Measurements from ENCODE around the gene B4GALT4.
"Not testable (repeated sequence)": the region's sequence is repeated elsewhere in the genome, so short reads cannot be mapped to it uniquely, and the experiment has no call there.

The B4GALT4 gene, protein sequence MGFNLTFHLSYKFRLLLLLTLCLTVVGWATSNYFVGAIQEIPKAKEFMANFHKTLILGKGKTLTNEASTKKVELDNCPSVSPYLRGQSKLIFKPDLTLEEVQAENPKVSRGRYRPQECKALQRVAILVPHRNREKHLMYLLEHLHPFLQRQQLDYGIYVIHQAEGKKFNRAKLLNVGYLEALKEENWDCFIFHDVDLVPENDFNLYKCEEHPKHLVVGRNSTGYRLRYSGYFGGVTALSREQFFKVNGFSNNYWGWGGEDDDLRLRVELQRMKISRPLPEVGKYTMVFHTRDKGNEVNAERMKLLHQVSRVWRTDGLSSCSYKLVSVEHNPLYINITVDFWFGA

DNA sequence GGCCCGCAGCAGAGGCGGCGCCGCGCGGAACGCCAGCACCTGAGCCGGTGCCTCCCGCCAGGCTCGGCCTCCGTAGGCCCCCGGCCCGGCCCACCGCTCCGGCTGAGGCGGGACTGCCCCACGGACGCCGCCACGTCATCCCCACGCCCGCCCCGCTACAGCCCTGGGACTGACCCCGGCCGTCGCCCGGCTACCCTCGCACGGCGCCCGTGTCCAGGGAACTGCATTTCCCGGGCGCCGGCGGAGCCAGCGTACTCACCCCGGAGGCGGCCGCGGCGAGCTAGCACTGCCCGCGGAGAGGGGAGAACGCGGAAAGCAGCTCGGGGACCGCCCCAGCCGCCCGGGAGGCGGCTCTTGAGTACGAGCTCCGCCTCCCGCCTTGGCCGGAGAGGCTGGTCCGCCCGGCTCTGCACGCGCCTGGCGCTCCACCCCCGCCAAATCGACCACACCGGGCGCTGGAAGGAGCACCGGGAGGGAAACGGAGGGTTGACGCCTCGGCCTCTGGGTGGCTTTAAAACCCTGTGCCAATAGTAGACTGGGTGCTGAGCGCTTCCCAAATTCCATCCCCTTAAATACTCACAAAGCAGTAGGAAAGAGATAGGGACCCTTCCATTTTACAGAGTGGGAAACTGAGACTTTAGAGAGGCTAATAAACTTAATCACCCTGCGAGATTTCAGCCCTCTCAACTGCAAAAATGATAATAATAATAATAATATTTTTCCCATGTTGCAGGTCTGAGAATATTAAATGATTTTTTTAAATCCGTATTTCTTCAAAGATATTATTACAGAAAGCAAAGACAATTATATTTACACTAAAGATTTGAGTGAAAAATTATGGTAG is at the start of gene B4GALT4:
Gene B4GALT4, minus strand, starts transcription at position 288 of the 844 bp plus-strand sequence. CDS start 10,779 bp downstream, outside the sequence.
- H3K4me3 Mint-ChIP-seq = peak within 1 kb of the TSS; percentile 78
- CTCF ChIA-PET = interaction anchor here (0.6 to 2.5 kb wide), 40 partner anchors 8 to 440 kb away, joined by 3 to 69 read pairs (median 3); partner anchors contain the start of genes IGSF11, TEX55, TMEM39A and UPK1B
- no peaks in the 10 kb centered on the region for H3K27me3 Mint-ChIP-seq
- no peaks in the 10 kb centered on the region for H3K9me3 Mint-ChIP-seq
- peaks cover 17% of the 10 kb centered on the region for H3K36me3 Mint-ChIP-seq
- DNase-seq = peak; percentile 83
- peaks cover 46% of the 10 kb centered on the region for H3K4me1 Mint-ChIP-seq
- H3K27ac Mint-ChIP-seq = peak within 1 kb of the TSS; percentile 88

GRCh38 chr3:119289404-119289770 is 48.7 kb upstream of the B4GALT4 start:
- Mint-ChIP-seq H3K9me3 (peaks cover 28% of the 10 kb centered on the region), H3K27me3 (peaks cover 50% of the 10 kb centered on the region), H3K36me3 (peaks cover 11% of the 10 kb centered on the region), H3K4me1 (peaks cover 23% of the 10 kb centered on the region), H3K27ac (no peak overlapping the region), H3K4me3 (no peak overlapping the region)
- no peak for DNase-seq
- CTCF ChIA-PET = no interaction called here

DNA sequence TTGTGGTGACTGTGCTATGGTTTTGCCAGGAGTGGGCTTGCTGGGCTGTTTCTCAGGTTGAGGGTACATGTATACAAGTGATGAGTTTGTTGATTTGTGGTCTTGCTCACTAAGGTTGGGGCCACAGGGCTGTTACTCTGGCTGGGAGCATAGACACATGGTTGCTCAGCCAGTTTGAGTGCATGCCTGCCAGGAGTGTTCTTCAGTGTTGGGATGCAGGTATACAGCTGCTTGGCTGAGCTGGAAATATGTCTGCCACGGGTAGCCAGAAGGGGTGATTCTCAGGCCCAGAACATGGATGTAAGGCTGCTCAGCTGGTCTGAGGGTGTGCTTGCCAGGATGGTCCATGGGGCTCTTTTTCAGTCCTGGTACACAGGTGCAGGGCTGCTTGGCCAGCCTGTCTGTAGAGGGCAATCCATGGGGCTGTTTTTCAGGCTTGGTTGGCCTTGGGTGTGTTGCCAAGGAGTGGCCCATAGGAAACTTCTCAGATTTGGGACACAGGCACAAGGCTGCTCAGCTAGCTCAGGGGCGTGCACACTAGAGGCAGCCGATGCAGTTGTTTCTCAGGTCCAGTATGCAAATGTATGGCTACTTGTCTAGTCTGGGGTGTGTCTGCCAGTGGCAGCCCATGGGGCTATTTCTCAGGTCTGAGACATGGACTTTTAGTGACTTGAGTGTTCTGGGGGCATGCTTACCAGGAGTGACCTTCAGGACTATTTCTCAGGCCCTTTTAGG is 48.2 kb upstream of the B4GALT4 start:
- Mint-ChIP-seq H3K36me3 (peaks cover 11% of the 10 kb centered on the region), H3K9me3 (peaks cover 31% of the 10 kb centered on the region), H3K4me1 (peaks cover 20% of the 10 kb centered on the region), H3K27me3 (peaks cover 46% of the 10 kb centered on the region), H3K4me3 (no peak overlapping the region), H3K27ac (no peak overlapping the region)
- no peak for DNase-seq
- CTCF ChIA-PET = no interaction called here

DNA sequence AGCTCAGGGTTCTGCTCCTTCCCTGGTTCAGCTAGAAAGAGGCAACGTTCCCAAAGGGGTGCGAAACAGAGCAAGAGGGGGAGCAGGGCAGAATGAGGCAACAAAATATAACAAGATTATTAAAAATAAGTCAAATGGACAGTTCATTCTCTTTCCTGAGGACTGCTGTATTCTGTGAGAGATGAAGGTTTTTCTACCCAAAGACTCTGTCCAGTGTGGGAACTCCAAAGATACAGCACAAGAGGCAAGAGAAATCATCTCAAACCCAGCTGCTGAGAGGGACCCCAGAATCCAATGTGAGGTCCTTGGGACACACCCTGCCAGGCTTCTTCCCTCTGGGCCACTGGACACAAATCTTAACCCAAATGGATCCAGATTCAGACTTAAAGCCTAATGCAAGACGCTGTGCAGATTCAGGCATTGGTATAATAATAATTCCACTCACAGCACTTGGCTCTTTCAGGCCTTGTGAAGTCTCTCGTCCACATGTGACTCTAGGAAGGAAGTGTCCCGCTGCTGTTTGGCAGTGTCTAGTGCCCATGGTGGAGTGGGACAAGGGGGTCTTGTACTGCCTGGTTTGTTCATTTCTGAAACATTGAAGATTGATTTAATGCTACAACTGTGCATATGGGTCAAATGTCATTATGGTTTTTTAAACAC is 39.0 kb upstream of the B4GALT4 start:
- peaks cover 24% of the 10 kb centered on the region for H3K9me3 Mint-ChIP-seq
- H3K36me3 Mint-ChIP-seq = peaks cover 8% of the 10 kb centered on the region
- H3K27ac Mint-ChIP-seq = no peak overlapping the region
- H3K4me3 Mint-ChIP-seq = no peak overlapping the region
- DNase-seq = no peak
- CTCF ChIA-PET = interaction anchor here (0.7 kb wide), 1 partner anchor 38 kb away, joined by 3 read pairs; no protein-coding TSS in a partner anchor
- H3K27me3 Mint-ChIP-seq = peaks cover 11% of the 10 kb centered on the region
- H3K4me1 Mint-ChIP-seq = no peaks in the 10 kb centered on the region

- no peak overlapping the region for H3K4me3 Mint-ChIP-seq
- peaks cover 24% of the 10 kb centered on the region for H3K9me3 Mint-ChIP-seq
- no peak for DNase-seq
- H3K4me1 Mint-ChIP-seq = no peaks in the 10 kb centered on the region
- CTCF ChIA-PET = interaction anchor here (0.7 kb wide), 1 partner anchor 38 kb away, joined by 3 read pairs; no protein-coding TSS in a partner anchor
- peaks cover 8% of the 10 kb centered on the region for H3K36me3 Mint-ChIP-seq
- peaks cover 11% of the 10 kb centered on the region for H3K27me3 Mint-ChIP-seq
- no peak overlapping the region for H3K27ac Mint-ChIP-seq
These were observed 38.5 kb upstream of the B4GALT4 start for GRCh38 chr3:119279101-119279554.

DNA sequence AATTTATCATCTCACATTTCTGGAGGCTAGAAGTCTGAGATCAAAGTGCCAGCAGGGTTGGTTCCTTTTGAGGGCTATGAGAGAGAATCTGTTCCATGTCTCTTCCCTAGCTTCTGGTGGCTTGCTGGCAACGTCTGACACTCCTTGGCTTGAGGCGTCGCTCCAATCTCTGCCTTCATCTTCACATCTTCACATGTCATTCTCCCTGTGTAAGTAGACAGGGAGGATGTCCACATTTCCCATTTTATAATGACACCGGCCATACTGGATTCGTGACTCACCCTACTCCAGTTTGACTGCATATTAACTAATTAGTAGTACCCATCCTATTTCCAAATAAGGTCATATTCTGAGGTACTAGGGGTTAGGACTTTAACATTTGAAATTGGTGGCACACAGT is 36.0 kb upstream of the B4GALT4 start:
- peaks cover 6% of the 10 kb centered on the region for H3K27me3 Mint-ChIP-seq
- H3K36me3 Mint-ChIP-seq = peaks cover 2% of the 10 kb centered on the region
- H3K4me3 Mint-ChIP-seq = no peak overlapping the region
- no peak overlapping the region for H3K27ac Mint-ChIP-seq
- DNase-seq = no peak
- CTCF ChIA-PET = interaction anchor here (1.2 to 2.8 kb wide), 2 partner anchors 77 to 283 kb away, joined by 3 to 26 read pairs; partner anchors contain the start of gene CD80
- H3K4me1 Mint-ChIP-seq = no peaks in the 10 kb centered on the region
- H3K9me3 Mint-ChIP-seq = peaks cover 3% of the 10 kb centered on the region

DNA sequence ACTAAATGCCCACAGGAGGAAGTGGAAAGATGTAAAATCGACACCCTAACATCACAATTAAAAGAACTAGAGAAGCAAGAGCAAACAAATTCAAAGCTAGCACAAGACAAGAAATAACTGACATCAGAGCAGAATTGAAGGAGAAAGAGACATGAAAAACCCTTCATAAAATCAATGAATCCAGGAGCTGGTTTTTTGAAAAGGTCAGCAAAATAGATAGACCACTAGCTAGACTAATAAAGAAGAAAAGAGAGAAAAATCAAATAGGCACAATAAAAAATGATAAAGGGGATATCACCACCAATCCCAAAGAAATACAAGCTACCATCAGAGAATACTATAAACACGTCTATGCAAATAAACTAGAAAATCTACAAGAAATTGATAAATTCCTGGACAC is 29.5 kb upstream of the B4GALT4 start:
- peaks cover 25% of the 10 kb centered on the region for H3K27me3 Mint-ChIP-seq
- CTCF ChIA-PET, H3K36me3 Mint-ChIP-seq, H3K27ac Mint-ChIP-seq, H3K4me1 Mint-ChIP-seq, DNase-seq, H3K9me3 Mint-ChIP-seq, H3K4me3 Mint-ChIP-seq: not testable (repeated sequence)

- Mint-ChIP-seq H3K36me3 (no peaks in the 10 kb centered on the region), H3K27me3 (peaks cover 12% of the 10 kb centered on the region), H3K27ac (no peak overlapping the region), H3K4me3 (no peak overlapping the region), H3K4me1 (peaks cover 2% of the 10 kb centered on the region), H3K9me3 (no peaks in the 10 kb centered on the region)
- CTCF ChIA-PET = no interaction called here
- DNase-seq = no peak
These were observed 20.4 kb upstream of the B4GALT4 start for GRCh38 chr3:119261055-119261454.

DNA sequence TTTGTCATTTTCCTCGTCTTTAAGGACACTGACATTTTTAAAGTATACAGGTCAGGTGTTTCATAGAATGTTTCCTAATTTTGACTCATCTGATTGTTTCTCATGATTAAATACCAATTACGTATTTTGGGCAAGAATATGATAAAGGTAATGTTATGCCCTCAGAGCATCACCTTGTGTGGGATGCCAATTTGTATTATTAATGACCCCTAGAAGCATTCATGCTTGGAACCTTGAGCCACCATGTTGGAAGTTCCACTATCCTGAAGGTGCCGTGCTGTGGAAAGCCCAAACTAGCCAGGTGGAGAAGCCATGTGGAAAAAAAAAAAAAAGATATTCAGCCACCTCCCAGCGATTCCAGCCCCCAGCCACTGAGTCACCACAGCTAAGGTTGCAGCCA is 19.1 kb upstream of the B4GALT4 start:
- H3K4me1 Mint-ChIP-seq = peaks cover 2% of the 10 kb centered on the region
- no peak for DNase-seq
- H3K27me3 Mint-ChIP-seq = peaks cover 18% of the 10 kb centered on the region
- H3K36me3 Mint-ChIP-seq = no peaks in the 10 kb centered on the region
- H3K9me3 Mint-ChIP-seq = no peaks in the 10 kb centered on the region
- H3K4me3 Mint-ChIP-seq = no peak overlapping the region
- no peak overlapping the region for H3K27ac Mint-ChIP-seq
- CTCF ChIA-PET = no interaction called here

DNA sequence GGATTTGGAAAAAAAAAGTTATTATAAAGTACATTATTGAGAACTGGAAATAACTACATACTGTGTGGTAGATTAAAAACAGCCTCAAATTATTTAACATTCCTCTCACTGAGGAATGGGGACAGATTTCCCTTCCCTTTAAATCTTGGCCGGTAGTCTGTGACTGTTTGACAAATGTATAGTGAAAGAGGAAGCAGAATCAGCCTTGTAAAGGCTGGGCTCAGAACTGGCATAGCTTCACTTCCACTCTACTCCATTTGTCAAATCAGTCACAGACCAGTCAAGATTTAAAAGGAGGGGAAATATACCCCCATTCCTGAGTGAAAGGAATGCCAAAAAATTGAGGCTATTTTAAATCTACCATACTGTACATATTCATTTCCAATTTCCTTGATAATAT is 18.2 kb upstream of the B4GALT4 start:
- H3K9me3 Mint-ChIP-seq = no peaks in the 10 kb centered on the region
- peaks cover 2% of the 10 kb centered on the region for H3K4me1 Mint-ChIP-seq
- CTCF ChIA-PET = no interaction called here
- no peak overlapping the region for H3K4me3 Mint-ChIP-seq
- H3K27ac Mint-ChIP-seq = no peak overlapping the region
- H3K27me3 Mint-ChIP-seq = peaks cover 14% of the 10 kb centered on the region
- no peak for DNase-seq
- H3K36me3 Mint-ChIP-seq = no peaks in the 10 kb centered on the region

DNA sequence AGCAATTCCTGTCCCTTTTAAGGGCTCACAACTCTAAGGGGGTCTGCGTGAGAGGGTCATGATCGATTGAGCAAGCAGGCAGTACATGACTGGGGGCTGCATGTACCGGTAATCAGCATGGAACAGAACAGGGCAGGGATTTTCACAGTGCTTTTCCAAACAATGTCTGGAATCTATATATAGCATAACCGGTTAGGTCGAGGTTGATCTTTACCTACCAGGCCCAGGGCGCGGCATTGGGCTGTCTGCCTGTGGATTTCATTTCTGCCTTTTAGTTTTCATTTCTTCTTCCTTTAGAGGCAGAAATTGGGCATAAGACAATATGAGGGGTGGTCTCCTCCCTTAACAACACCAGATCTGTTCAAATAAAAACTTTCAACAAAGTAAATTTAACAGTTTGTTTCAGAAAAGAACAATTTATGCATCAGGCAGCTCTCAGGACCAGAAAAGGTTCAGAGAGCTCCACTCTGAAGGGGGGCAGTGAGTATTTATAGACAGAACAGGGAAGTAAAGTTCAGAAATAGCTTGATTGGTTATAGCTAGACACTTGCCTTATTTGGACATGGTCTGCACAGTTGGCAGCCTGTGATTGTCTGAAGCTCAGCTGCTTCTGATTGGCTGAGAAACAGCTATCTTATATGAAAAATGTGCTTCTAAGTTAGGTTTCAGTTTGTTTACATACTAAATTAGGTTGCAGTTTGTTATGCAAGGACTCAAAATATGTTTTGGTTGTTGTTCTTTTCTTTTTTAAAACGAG is 17.2 kb upstream of the B4GALT4 start:
- H3K27me3 Mint-ChIP-seq = peaks cover 14% of the 10 kb centered on the region
- DNase-seq = no peak
- H3K9me3 Mint-ChIP-seq = no peaks in the 10 kb centered on the region
- no peaks in the 10 kb centered on the region for H3K36me3 Mint-ChIP-seq
- peaks cover 2% of the 10 kb centered on the region for H3K4me1 Mint-ChIP-seq
- CTCF ChIA-PET = interaction anchor here (0.9 kb wide), 1 partner anchor 14 kb away, joined by 3 read pairs; no protein-coding TSS in a partner anchor
- H3K27ac Mint-ChIP-seq = no peak overlapping the region
- H3K4me3 Mint-ChIP-seq = no peak overlapping the region

DNA sequence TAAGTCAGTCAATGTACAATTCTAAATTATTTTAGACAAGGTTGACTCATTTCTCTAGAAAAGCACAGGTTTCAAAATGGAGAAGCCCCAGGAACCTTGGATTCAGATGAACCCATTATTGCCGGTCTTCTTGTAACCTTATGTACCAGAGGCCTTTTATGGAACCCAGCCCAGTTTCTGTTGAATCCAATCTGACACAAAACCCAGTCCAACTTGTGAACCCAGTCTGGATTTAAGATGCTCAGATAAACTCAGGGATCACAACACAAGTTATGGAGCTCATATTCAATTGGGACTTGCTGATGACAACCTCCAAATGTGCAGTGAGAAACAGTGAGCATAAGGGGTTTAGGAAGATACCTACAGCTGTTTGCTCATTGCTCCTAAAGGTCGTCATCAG is 16.4 kb upstream of the B4GALT4 start:
- CTCF ChIA-PET = no interaction called here
- no peak for DNase-seq
- Mint-ChIP-seq H3K36me3 (no peaks in the 10 kb centered on the region), H3K4me3 (no peak overlapping the region), H3K27ac (no peak overlapping the region), H3K4me1 (peaks cover 2% of the 10 kb centered on the region), H3K27me3 (peaks cover 14% of the 10 kb centered on the region), H3K9me3 (no peaks in the 10 kb centered on the region)

DNA sequence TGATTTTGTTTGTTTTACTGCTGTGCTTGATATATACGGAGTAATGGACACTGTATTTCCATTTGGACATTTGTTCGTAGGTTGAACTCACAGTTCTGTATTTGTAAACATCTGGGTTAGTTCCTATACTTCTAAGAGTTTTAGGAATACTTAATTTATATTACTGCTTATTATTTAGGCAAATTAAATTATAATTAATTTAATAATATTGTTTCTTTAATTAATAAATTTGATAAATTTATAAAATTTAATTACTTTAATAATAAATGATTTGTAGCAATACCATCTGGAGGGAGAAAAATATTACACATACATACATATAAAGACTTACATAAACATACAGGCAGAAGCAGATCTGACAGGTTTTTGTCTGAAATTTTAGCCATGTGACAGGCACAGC is 14.5 kb upstream of the B4GALT4 start:
- DNase-seq = no peak
- Mint-ChIP-seq H3K27me3 (peaks cover 14% of the 10 kb centered on the region), H3K4me1 (peaks cover 2% of the 10 kb centered on the region), H3K4me3 (no peak overlapping the region), H3K27ac (no peak overlapping the region), H3K36me3 (no peaks in the 10 kb centered on the region), H3K9me3 (no peaks in the 10 kb centered on the region)
- CTCF ChIA-PET = no interaction called here
